ENCODE results near the gene PDIA5. TPM values are rescaled to one million over a fixed set of nuclear protein-coding genes. Genes with fewer than 3 reads are reported as not detected.
A peak's percentile ranks its signal among the peaks of the same experiment; 100 is the strongest.

Gene PDIA5
- total and polyA plus RNA-seq, 2 donors (not counting 1 experiment from before 2014, with no cell fraction given), result 2.6 to 3.8 TPM

GRCh38 chr3:123152687-123153086 lies 85.9 kb downstream of the PDIA5 start:
- no peak overlapping the region for H2AFZ ChIP-seq (ENCODE audit: insufficient read depth, low read depth, low read length, poor library complexity, severe bottlenecking)
- no peaks in the 10 kb centered on the region for H3K27me3 ChIP-seq (replicated peaks in 1 of 4; ENCODE audit: control extremely low read depth in 1 of 4, control insufficient read depth in 3 of 4, insufficient read depth in 4 of 4, low read length in 3 of 4)
- peaks cover 2% of the 10 kb centered on the region for H3K9me3 Mint-ChIP-seq (ENCODE audit: insufficient read depth)
- no peaks in the 10 kb centered on the region for H4K20me1 ChIP-seq (ENCODE audit: control insufficient read depth, insufficient read depth, low read length, poor library complexity, severe bottlenecking)
- peaks cover 0 to 21% (median 9%) of the 10 kb centered on the region in 3 donors for H3K9me3 ChIP-seq (ENCODE audit: control extremely low read depth in 1 of 3, control insufficient read depth in 2 of 3, insufficient read depth in 1 of 3, low read length in 2 of 3)
- POLR2A ChIA-PET, result no interaction called here
- intact Hi-C loops (cut with micrococcal nuclease), result no loop called here
- no peaks in the 10 kb centered on the region for H3K27me3 Mint-ChIP-seq
- H3K4me3 ChIP-seq (ENCODE audit: control extremely low read depth in 1 of 5, extremely low read depth in 1 of 5, insufficient read depth in 1 of 5, low read depth in 2 of 5, low read length in 4 of 5), result no peak overlapping the region
- H3K4me3 Mint-ChIP-seq, result no peak overlapping the region
- no peaks in the 10 kb centered on the region for H3K79me2 ChIP-seq (ENCODE audit: control insufficient read depth, insufficient read depth, low read length)
- WGBS (ENCODE audit: insufficient coverage), result 50% methylated on average over 3 of the region's 3 CpGs
- peaks cover 9 to 20% of the 10 kb centered on the region in 2 donors for H3K4me1 ChIP-seq (ENCODE audit: control insufficient read depth in 2 of 2, insufficient read depth in 2 of 2, low read length in 2 of 2)
- peak overlapping the region; percentile 11 for H3K4me2 ChIP-seq (replicated peaks; ENCODE audit: low read depth, low read length, poor library complexity, severe bottlenecking)
- no peak for ATAC-seq (ENCODE audit: low read depth)
- peaks cover 0 to 6% of the 10 kb centered on the region in 2 experiments for H3K36me3 ChIP-seq (replicated peaks in 1 of 2; ENCODE audit: control extremely low read depth in 1 of 2, control insufficient read depth in 1 of 2, extremely low read depth in 1 of 2, insufficient read depth in 2 of 2, low read length in 1 of 2)
- peak overlapping the region in 1 of 2 donors; percentile 60 for H3K27ac ChIP-seq (ENCODE audit: low read length in 2 of 2)
- peaks cover 18% of the 10 kb centered on the region for H3K4me1 Mint-ChIP-seq
- peak overlapping the region; percentile 68 for H3K27ac Mint-ChIP-seq
- DNase-seq, result no peak
- TF ChIP-seq CTCF (IDR thresholded peaks at IDR 0.05) (no peak), EZH2 (IDR thresholded peaks at IDR 0.05; ENCODE audit: borderline replicate concordance, insufficient read depth, low read depth, low read length, poor library complexity, severe bottlenecking) (no peak)
- H3K9ac ChIP-seq (ENCODE audit: low read length), result no peak overlapping the region
- CTCF ChIA-PET, result no interaction called here

- peaks cover 18% of the 10 kb centered on the region for H3K4me1 Mint-ChIP-seq
- POLR2A ChIA-PET, result no interaction called here
Measured at GRCh38 chr3:123153125-123154019, 86.5 kb downstream of the PDIA5 start.

More at GRCh38 chr3:123153125-123154019, 86.5 kb downstream of the PDIA5 start:
- 100% methylated on average over 1 of the region's 6 CpGs for WGBS (ENCODE audit: insufficient coverage)
- TF ChIP-seq EZH2 (IDR thresholded peaks at IDR 0.05; ENCODE audit: borderline replicate concordance, insufficient read depth, low read depth, low read length, poor library complexity, severe bottlenecking) (no peak), CTCF (IDR thresholded peaks at IDR 0.05) (no peak)
- Histone ChIP-seq H3K4me3 (ENCODE audit: control extremely low read depth in 1 of 5, extremely low read depth in 1 of 5, insufficient read depth in 1 of 5, low read depth in 2 of 5, low read length in 4 of 5) (no peak overlapping the region), H3K27me3 (replicated peaks in 1 of 4; ENCODE audit: control extremely low read depth in 1 of 4, control insufficient read depth in 3 of 4, insufficient read depth in 4 of 4, low read length in 3 of 4) (no peaks in the 10 kb centered on the region), H3K9me3 (ENCODE audit: control extremely low read depth in 1 of 3, control insufficient read depth in 2 of 3, insufficient read depth in 1 of 3, low read length in 2 of 3) (peaks cover 0 to 21% (median 9%) of the 10 kb centered on the region in 3 donors), H2AFZ (ENCODE audit: insufficient read depth, low read depth, low read length, poor library complexity, severe bottlenecking) (no peak overlapping the region), H3K4me2 (replicated peaks; ENCODE audit: low read depth, low read length, poor library complexity, severe bottlenecking) (peak overlapping the region; percentile 11), H3K27ac (ENCODE audit: low read length in 2 of 2) (peak overlapping the region in 1 of 2 donors; percentile 60), H3K79me2 (ENCODE audit: control insufficient read depth, insufficient read depth, low read length) (no peaks in the 10 kb centered on the region), H3K4me1 (ENCODE audit: control insufficient read depth in 2 of 2, insufficient read depth in 2 of 2, low read length in 2 of 2) (peaks cover 9 to 20% of the 10 kb centered on the region in 2 donors), H4K20me1 (ENCODE audit: control insufficient read depth, insufficient read depth, low read length, poor library complexity, severe bottlenecking) (no peaks in the 10 kb centered on the region), H3K36me3 (replicated peaks in 1 of 2; ENCODE audit: control extremely low read depth in 1 of 2, control insufficient read depth in 1 of 2, extremely low read depth in 1 of 2, insufficient read depth in 2 of 2, low read length in 1 of 2) (peaks cover 0 to 6% of the 10 kb centered on the region in 2 experiments), H3K9ac (ENCODE audit: low read length) (no peak overlapping the region)
- Mint-ChIP-seq H3K27ac (peak overlapping the region; percentile 68), H3K27me3 (no peaks in the 10 kb centered on the region), H3K9me3 (ENCODE audit: insufficient read depth) (peaks cover 2% of the 10 kb centered on the region), H3K4me3 (no peak overlapping the region)
- peak; percentile 44 for DNase-seq
- CTCF ChIA-PET, result no interaction called here
- intact Hi-C loops (cut with micrococcal nuclease), result no loop called here
- peak; percentile 39 for ATAC-seq (ENCODE audit: low read depth)
